K562 (cell line): ENCODE data around the gene RGS9. TPM values are rescaled to one million over a fixed set of nuclear protein-coding genes. Genes with fewer than 3 reads are reported as not detected.

Experiments used
- E2F6 ChIP-seq, 2 experiments: IDR thresholded peaks; 2 replicates each; pipeline ENCODE4 v1.6.1; 2011; ENCODE audit warnings: borderline replicate concordance in 1 of 2, control low read depth in 1 of 2, low read depth in 1 of 2, low read length in 1 of 2, mild to moderate bottlenecking in 1 of 2, mixed read lengths in 1 of 2, moderate library complexity in 1 of 2; ENCODE audit not compliant: insufficient read depth in 1 of 2, insufficient read length in 1 of 2, poor library complexity in 1 of 2, severe bottlenecking in 1 of 2; ENCODE audit errors: extremely low read depth in 1 of 2
- MAZ ChIP-seq, 2 experiments: fragments of 450-650 bp in 1 of 2; sonication (generic) in 1 of 2; formaldehyde crosslinking; IDR thresholded peaks in 1 of 2; conservative IDR thresholded peaks in 1 of 2; 2 replicates each; pipeline versions ENCODE4 v1.4.0 to v1.5.0; 2020; ENCODE audit warnings: mild to moderate bottlenecking in 1 of 2, missing genetic modification reagents in 1 of 2
- NR3C1 ChIP-seq: sonication (generic); formaldehyde crosslinking; IDR thresholded peaks from 2 replicates; pipeline ENCODE4 v1.8.1; 2022; ENCODE audit warnings: missing genetic modification reagents
- STAG1 ChIP-seq: sonication (generic); formaldehyde crosslinking; IDR thresholded peaks from 2 replicates; pipeline ENCODE4 v1.5.0; 2020; ENCODE audit warnings: missing genetic modification reagents, borderline replicate concordance
- TBP ChIP-seq: optimal IDR thresholded peaks from 2 replicates; pipeline ENCODE3; 2011; ENCODE audit warnings: low read depth, low read length, improper control_type of control experiment
- ZKSCAN1 ChIP-seq: fragments of 150-350 bp; IDR thresholded peaks from 2 replicates; pipeline ENCODE4 v1.6.1; 2016; ENCODE audit warnings: low read depth, low read length
- ZNF668 ChIP-seq: fragments of 250-450 bp; sonication (Bioruptor Pico); IDR thresholded peaks from 2 replicates; pipeline ENCODE4 v1.8.0; 2022; ENCODE audit warnings: mild to moderate bottlenecking, inconsistent platforms
- polyA plus RNA-seq, 8 experiments: library from polyadenylated mRNA; depleted of rRNA in 4 of 8; stranded (reverse) in 5 of 8; unstranded in 3 of 8; fragments of >200 nt; fragmentation: Nextera tagmentation in 2 of 8; fragmentation: Illumina TruSeq in 1 of 8; extraction: Ambion mirVana in 2 of 8; extraction: Trizol in 1 of 8; gene quantifications; 2 replicates each; pipeline versions ENCODE4 v1.2.1 to v1.2.3, GENCODE V29; 2011 to 2014; ENCODE audit warnings: inconsistent platforms in 1 of 8, missing spikeins in 1 of 8
- total RNA-seq, 7 experiments: library from RNA; depleted of rRNA in 6 of 7; stranded (reverse); fragments of >200 nt in 6 of 7; fragmentation: Illumina TruSeq in 2 of 7; extraction: Trizol in 2 of 7; gene quantifications; 2 replicates each; pipeline versions ENCODE4 v1.2.1 to v1.2.3, GENCODE V29; 2011 to 2021; ENCODE audit warnings: low replicate concordance in 1 of 7
- TF ChIP-seq, protein P1 (sequence below): fragments of 450-650 bp; formaldehyde crosslinking; IDR thresholded peaks from 2 replicates; pipeline ENCODE4 v1.4.0; 2020; ENCODE audit warnings: mild to moderate bottlenecking, moderate library complexity

The RGS9 gene
- total and polyA plus RNA-seq, 9 of the 15 experiments (the other 6 are each of a cell fraction or from before 2014, with no cell fraction given): 0.18 to 1.4 (median 0.55) TPM

DNA sequence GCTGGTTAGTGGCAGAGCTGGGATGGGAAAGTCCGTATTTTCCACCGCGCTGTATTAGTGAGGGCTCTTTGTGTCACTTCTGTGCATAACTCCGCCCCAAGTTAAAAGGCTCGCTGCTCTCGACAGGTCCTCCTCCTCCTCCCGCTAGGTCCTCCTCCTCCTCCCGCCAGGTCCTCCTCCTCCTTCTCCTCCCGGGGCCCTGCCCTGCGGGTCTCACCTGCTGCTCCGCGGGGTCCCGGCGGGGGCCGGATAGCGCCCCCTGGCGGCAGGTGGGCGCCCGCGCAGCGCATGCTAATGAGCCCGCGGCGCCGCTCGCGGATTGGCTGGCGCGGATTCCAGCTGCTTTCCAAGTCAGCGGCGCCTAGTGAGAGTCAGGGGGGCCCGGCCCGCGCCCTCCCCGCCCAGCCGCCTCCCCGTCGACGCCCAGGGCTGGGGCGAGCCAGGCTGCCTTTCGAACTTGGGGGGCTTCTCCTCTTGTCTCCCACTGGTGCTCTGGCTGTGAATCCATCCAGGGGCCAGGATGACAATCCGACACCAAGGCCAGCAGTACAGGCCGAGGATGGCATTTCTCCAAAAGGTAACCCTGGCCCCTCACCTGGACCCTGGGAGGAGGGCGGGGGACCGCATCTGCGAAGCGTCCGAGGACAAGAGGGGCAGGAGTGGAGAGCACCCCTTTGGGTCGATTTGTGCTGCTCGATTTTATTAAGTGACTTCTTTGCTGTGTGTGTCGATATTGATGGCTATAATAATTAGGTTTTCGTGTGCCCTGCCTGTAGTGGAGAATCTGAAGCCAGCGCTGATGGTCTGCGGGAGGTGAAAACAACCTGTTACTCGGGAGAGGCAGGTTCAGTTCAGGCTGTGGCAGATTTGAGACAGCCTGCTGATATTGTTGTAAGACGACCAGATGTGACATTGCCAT, at the start of gene RGS9 (continued):
- TF ChIP-seq, protein P1, sequence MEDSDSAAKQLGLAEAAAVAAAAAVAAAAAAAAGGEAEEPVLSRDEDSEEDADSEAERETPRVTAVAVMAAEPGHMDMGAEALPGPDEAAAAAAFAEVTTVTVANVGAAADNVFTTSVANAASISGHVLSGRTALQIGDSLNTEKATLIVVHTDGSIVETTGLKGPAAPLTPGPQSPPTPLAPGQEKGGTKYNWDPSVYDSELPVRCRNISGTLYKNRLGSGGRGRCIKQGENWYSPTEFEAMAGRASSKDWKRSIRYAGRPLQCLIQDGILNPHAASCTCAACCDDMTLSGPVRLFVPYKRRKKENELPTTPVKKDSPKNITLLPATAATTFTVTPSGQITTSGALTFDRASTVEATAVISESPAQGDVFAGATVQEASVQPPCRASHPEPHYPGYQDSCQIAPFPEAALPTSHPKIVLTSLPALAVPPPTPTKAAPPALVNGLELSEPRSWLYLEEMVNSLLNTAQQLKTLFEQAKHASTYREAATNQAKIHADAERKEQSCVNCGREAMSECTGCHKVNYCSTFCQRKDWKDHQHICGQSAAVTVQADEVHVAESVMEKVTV (CRISPR knock-in tag): peak; percentile 70
- peak; percentile 18 for TF ChIP-seq TBP
- TF ChIP-seq ZKSCAN1: 0 out of 2 replicates have a peak, but pooled peaks have one; percentile 30
- TF ChIP-seq MAZ (CRISPR knock-in tag; conservative IDR thresholded peaks at IDR 0.05 in 1 of 2, IDR thresholded peaks at IDR 0.05 in 1 of 2): peak; percentile 78 to 81; a peak in 3 of 4 replicates
- TF ChIP-seq E2F6 (IDR thresholded peaks at IDR 0.05; ENCODE audit: borderline replicate concordance in 1 of 2, extremely low read depth in 1 of 2, insufficient read depth in 1 of 2, insufficient read length in 1 of 2, low read depth in 1 of 2, low read length in 1 of 2, poor library complexity in 1 of 2, severe bottlenecking in 1 of 2): peak in 1 of 2 experiments; percentile 42
- no peak for TF ChIP-seq ZNF668 (CRISPR knock-in tag)
- TF ChIP-seq NR3C1: no peak
- TF ChIP-seq STAG1 (CRISPR knock-in tag): peak; percentile 19; the same call in 1 of the 2 replicates
